Measurements from ENCODE around the gene MAP1B. TPM values are rescaled to one million over a fixed set of nuclear protein-coding genes. Genes with fewer than 3 reads are reported as not detected.

The MAP1B gene
- total and polyA plus RNA-seq, 2 donors from 2014 or later = 3.6 to 57.0 TPM

- FAIRE-seq = no peak
- no peaks in the 10 kb centered on the region for H3K27me3 ChIP-seq (ENCODE audit: control insufficient read depth, insufficient read depth, low read length)
- TF ChIP-seq CTCF (IDR thresholded peaks at IDR 0.05; ENCODE audit: borderline replicate concordance, extremely low read depth, insufficient read depth) = no peak
- intact Hi-C loops (cut with DNase I) = loop anchor here (10.0 kb wide), 1 partner anchor 160 kb away; no protein-coding TSS in a partner anchor
- peaks cover 0 to 2% (median 0%) of the 10 kb centered on the region in 3 donors for H3K4me1 ChIP-seq (ENCODE audit: control insufficient read depth in 2 of 3, insufficient read depth in 2 of 3, low read depth in 1 of 3, low read length in 3 of 3)
- no peak overlapping the region for H3K4me3 ChIP-seq (ENCODE audit: low read length in 3 of 3)
- no peaks in the 10 kb centered on the region for H3K36me3 ChIP-seq (ENCODE audit: control insufficient read depth in 2 of 3, insufficient read depth in 3 of 3, low read length in 3 of 3)
- no peaks in the 10 kb centered on the region for H3K9me3 ChIP-seq (ENCODE audit: control insufficient read depth in 2 of 3, insufficient read depth in 1 of 3, low read length in 3 of 3)
- no peak for DNase-seq
- no peak overlapping the region for H3K27ac ChIP-seq (ENCODE audit: low read depth in 2 of 2, low read length in 2 of 2)
- H3K9ac ChIP-seq (ENCODE audit: low read length in 3 of 3) = no peak overlapping the region
These were observed 37.5 kb downstream of the MAP1B start for GRCh38 chr5:72144762-72145161.

- TF ChIP-seq CTCF (IDR thresholded peaks at IDR 0.05; ENCODE audit: borderline replicate concordance, extremely low read depth, insufficient read depth) = no peak
- DNase-seq (no peak), FAIRE-seq (no peak)
- Histone ChIP-seq H3K9ac (ENCODE audit: low read length in 3 of 3) (no peak overlapping the region), H3K27me3 (ENCODE audit: control insufficient read depth, insufficient read depth, low read length) (no peaks in the 10 kb centered on the region), H3K4me3 (ENCODE audit: low read length in 3 of 3) (no peak overlapping the region), H3K27ac (ENCODE audit: low read depth in 2 of 2, low read length in 2 of 2) (no peak overlapping the region), H3K9me3 (ENCODE audit: control insufficient read depth in 2 of 3, insufficient read depth in 1 of 3, low read length in 3 of 3) (no peaks in the 10 kb centered on the region), H3K4me1 (ENCODE audit: control insufficient read depth in 2 of 3, insufficient read depth in 2 of 3, low read depth in 1 of 3, low read length in 3 of 3) (peaks cover 0 to 2% (median 0%) of the 10 kb centered on the region in 3 donors), H3K36me3 (ENCODE audit: control insufficient read depth in 2 of 3, insufficient read depth in 3 of 3, low read length in 3 of 3) (no peaks in the 10 kb centered on the region)
- intact Hi-C loops (cut with DNase I) = loop anchor here (10.0 kb wide), 1 partner anchor 159 kb away; no protein-coding TSS in a partner anchor
These were observed 38.1 kb downstream of the MAP1B start for GRCh38 chr5:72145348-72145747.

- Histone ChIP-seq H3K9me3 (ENCODE audit: control insufficient read depth in 2 of 3, insufficient read depth in 1 of 3, low read length in 3 of 3) (no peaks in the 10 kb centered on the region), H3K27ac (ENCODE audit: low read depth in 2 of 2, low read length in 2 of 2) (no peak overlapping the region), H3K36me3 (ENCODE audit: control insufficient read depth in 2 of 3, insufficient read depth in 3 of 3, low read length in 3 of 3) (no peaks in the 10 kb centered on the region), H3K4me3 (ENCODE audit: low read length in 3 of 3) (no peak overlapping the region), H3K4me1 (ENCODE audit: control insufficient read depth in 2 of 3, insufficient read depth in 2 of 3, low read depth in 1 of 3, low read length in 3 of 3) (peaks cover 0 to 2% (median 0%) of the 10 kb centered on the region in 3 donors), H3K9ac (ENCODE audit: low read length in 3 of 3) (no peak overlapping the region), H3K27me3 (ENCODE audit: control insufficient read depth, insufficient read depth, low read length) (no peaks in the 10 kb centered on the region)
- FAIRE-seq (no peak), DNase-seq (no peak)
- TF ChIP-seq CTCF (IDR thresholded peaks at IDR 0.05; ENCODE audit: borderline replicate concordance, extremely low read depth, insufficient read depth) = no peak
- intact Hi-C loops (cut with DNase I) = loop anchor here (10.0 kb wide), 1 partner anchor 159 kb away; no protein-coding TSS in a partner anchor
These were observed 38.8 kb downstream of the MAP1B start for GRCh38 chr5:72146056-72146455.

DNA sequence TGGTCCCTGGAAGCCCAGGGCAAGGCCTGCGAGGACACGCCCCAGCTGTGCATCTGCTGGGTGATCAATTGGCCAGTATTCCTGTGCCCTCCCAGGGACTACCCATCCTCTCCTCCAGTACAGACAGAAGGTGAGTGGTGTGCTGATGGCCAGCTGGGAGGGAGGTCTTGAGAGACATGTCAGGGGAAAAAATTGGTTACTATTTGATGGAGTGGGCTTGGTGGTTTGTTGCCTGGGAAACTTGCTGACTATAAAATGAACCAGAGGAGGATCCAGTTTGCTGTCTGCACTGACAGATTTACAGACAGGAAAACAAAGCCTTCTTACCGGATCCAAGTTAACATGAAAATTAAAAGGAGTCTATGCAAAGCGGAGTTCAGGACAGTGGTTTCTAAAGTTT, 40.3 kb downstream of the MAP1B start:
- TF ChIP-seq CTCF (IDR thresholded peaks at IDR 0.05; ENCODE audit: borderline replicate concordance, extremely low read depth, insufficient read depth) = no peak
- H3K4me3 ChIP-seq (ENCODE audit: low read length in 3 of 3) = no peak overlapping the region
- H3K9me3 ChIP-seq (ENCODE audit: control insufficient read depth in 2 of 3, insufficient read depth in 1 of 3, low read length in 3 of 3) = no peaks in the 10 kb centered on the region
- H3K27ac ChIP-seq (ENCODE audit: low read depth in 2 of 2, low read length in 2 of 2) = no peak overlapping the region
- H3K36me3 ChIP-seq (ENCODE audit: control insufficient read depth in 2 of 3, insufficient read depth in 3 of 3, low read length in 3 of 3) = no peaks in the 10 kb centered on the region
- no peaks in the 10 kb centered on the region for H3K4me1 ChIP-seq (ENCODE audit: control insufficient read depth in 2 of 3, insufficient read depth in 2 of 3, low read depth in 1 of 3, low read length in 3 of 3)
- H3K27me3 ChIP-seq (ENCODE audit: control insufficient read depth, insufficient read depth, low read length) = no peaks in the 10 kb centered on the region
- DNase-seq (peak in 2 of 5 donors; percentile 34 to 40), FAIRE-seq (no peak)
- H3K9ac ChIP-seq (ENCODE audit: low read length in 3 of 3) = no peak overlapping the region
- intact Hi-C loops (cut with DNase I) = loop anchor here (10.0 kb wide), 1 partner anchor 157 kb away; no protein-coding TSS in a partner anchor

Measured in kidney (tissue), 14 donors.